Measurements from ENCODE around the gene DPP6.

GRCh38 chr7:154859747-154860620, 807.8 kb downstream of the DPP6 start:
- TF ChIP-seq CTCF (IDR thresholded peaks at IDR 0.05) (no peak), POLR2A (IDR thresholded peaks at IDR 0.05; ENCODE audit: low read depth) (no peak), EP300 (IDR thresholded peaks at IDR 0.05) (no peak), POLR2AphosphoS5 (IDR thresholded peaks at IDR 0.05) (no peak)
